D341Med (cell line): ENCODE measurements around the gene PLCG1.

Experiments
- DNase-seq: peaks from one replicate; pipeline ENCODE4 v3.0.0; 2012; ENCODE audit warnings: low spot score

PLCG1 gene

DNA sequence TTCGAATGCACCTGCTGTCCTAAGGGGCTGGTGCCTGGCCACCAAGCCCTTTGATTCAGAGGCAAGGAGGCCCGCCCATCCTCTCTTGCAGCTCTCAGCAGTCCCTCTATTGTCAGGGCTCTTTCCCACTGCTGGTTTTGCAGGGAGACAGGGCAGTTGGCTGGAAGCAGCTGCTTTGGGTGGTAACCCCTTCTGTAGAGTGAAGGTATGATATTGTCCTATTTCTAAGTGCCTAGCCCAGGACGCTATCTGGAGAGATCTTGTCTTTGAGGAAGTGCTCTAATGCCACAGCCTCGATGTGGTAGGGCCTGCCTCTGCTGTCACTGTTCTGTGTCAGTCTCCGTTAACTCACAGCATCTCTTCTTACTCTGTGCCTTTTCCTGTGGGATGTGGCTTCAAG is 5.6 kb downstream of the PLCG1 start:
- no peak for DNase-seq

DNA sequence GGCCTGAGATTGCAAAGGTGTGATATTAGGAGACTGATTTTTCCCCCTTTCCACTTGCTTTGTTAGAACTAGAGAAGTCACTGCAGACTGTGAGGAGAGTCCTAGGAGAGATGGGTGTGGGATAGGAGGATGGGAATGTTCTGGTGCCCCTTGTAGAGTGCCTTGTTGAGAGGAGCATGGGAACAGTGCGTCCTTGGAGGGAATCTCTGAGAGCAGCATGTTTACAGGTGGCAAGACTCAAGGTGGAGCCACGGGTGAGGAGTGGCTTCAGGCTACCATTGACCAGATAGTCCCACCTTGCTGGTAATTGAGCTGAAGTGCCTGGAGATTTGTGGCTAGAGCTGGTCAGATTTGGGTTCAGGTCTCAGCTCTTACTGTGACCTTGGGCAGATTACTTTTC is 6.0 kb downstream of the PLCG1 start:
- no peak for DNase-seq

DNA sequence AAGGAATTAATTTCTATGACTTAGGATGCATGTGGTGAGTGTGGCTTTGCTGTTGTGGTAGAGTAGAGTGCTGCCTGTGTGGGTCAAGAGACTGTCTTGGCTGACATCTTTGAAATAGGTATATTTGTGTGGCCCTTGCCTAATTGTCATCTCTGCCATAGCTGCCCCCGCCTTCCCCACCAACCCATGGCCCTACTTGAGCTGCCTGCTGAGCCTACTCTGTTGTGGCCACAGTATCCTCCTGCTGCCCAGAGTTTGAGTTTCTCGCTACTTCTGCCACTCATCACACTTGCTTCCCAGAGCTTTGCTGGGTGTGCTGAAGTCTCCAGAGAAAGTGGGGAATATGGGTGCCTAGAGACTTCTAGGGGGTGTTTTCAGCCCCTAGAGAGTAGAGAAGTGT is 8.0 kb downstream of the PLCG1 start:
- no peak for DNase-seq

DNA sequence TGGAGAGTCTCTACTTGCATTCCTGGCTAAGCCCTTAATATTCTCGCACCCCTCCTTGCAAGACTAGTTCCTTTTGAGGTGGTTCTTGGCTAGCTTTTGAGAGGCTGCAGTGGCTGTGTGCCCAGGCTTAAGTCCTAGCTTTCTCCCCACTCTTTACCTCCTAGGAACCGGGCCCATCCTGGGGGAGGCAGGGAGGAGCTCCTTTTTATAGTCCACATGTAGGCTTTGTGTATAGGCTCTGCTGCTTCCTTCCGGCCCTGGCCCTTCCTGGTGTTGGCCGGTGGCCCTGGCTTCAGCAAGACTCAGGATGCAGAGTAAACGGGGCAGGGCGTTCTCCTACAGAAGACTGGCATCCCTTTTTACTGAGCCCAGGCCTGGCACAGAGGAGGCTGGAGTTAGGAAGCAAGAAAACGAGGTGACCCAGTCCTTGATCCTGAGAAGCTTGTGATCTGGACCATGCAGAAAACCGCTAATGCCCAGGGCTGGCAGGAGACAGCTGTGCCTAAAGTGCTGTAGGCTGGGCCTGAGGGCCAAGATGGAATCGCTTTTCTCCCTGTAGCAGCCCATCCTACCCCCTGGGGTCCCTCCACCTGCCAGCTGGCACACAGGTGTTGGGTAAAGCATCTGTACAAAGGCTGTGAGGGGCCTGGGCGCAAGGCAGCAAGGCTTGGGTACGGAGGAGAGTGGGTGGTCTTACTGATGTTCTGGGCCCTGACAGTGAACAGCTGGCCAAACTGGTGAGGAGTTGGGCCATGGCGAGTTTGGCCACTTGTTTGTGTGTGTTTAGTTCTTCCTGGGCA is 8.7 kb downstream of the PLCG1 start:
- DNase-seq, result no peak

DNA sequence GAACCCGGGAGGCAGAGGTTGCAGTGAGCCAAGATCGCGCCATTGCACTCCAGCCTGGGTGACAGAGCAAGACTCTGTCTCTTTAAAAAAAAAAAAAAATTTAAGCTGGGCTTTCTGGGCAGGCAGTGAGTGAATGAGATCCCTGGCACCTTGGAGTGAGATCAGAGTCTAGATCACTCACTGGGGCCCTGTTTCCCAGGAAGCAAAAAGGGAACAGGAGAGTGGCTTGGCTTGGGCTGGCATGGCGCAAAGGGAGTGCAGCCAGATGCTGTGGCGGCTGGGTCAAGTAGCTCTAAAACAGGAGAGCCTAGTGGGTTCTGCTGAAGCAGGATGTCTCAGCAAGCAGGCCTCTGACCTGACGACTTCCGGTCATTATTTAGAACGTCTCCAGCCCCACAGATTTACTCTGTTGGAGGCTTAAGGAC is 10.4 kb downstream of the PLCG1 start:
- DNase-seq, result no peak

DNA sequence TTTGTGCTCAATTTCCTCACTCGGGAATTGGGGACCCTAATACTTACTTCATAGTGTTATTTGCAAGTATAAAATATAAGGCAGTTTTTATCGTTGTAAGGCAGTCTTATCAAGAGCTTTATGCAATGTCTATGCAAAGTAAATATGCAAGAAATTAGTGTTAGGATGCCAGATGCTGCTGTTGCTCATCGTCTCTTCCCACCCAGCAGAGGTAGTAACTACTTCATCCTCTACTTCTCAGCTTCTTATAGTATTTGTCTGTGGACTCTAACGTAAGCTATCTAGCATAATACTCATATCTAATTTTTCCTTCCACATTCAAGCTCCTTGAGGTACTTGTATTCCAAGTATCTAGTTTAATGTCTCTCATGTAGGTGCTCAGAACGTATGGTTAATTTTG is 11.6 kb downstream of the PLCG1 start:
- no peak for DNase-seq

DNA sequence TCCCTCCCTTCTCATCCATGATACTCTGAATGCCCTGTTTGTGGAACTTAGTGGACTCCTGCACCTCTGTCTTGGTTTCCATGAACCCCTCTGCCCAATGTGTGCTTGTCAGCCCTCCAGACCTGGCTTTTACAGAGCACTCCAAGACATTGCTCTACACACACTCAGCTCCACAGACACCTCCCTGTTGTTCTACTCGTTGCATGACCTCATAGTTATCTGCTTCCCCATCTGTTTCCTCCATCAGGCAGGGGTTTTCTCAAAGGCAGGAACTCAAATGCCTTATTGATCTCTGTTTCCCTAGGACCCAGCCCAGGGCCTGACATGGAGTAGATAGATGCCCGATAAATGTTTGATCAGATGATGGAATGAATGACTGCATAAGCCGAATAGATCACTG is 13.3 kb downstream of the PLCG1 start:
- DNase-seq, result peak; percentile 46

DNA sequence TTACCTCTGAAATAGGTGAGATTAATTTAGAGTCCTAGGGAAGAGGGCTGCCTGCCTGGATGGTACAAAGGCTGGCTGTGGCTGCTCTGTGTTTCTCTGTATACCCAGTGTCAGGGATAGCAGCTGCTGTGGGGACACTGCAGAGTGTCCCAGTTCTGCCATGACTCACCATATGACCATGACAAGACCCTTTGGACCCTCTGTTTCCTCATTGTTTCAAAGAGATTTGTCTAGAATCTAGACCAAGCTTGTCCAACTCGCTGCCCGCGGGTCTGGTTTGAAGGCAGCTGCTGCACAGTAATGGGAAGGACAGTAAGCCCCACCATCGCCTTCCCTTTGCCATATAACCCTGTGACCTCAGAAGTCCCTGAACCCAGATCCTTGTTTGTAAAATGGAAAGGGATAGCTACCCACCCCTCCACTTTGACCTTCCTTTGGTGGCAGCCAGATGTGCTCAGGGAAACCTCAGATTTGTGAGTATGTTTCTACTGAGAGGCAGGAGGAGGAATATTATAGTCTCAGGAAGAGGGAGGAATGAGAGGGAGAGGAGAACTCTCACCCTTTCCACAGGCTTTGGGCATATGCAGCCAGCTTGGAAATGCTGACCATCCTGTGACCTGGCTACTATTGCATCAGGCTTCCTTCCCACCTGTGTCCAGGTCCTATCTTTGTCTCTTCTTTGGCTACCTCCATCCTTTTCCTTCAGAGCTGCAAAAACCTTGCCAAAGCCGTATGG is 14.0 kb downstream of the PLCG1 start:
- DNase-seq, result no peak

DNA sequence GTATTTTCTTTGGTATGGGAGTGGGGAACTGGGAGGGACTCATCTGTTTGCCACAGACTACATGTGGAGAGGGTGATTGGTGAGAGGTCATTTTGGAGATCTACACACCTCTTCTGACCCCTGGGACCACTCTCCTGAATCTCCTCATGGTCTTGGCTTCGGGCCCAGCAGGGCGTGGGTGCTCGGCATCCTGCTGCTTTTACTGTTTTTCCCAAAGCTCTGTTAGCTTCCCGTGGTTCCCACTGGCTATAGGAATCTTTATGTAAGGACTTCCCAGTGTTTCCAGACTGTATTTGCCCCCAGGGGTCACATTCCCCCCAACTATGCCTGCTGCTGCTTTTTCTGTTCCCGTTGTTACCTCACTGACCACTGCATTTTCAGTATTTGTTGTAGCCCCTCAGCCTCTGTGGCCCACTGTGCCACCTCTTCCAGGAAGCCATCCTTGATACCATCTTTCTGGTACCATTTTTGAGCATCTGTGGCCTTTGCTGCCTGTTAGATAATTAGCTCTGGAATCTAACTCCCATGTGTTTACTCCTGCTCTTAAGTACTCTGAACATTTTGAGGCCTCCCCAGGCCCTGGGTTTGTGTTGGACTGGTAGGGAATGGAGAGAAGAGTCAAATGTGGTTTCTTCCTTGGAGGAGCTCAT is 14.9 kb downstream of the PLCG1 start:
- no peak for DNase-seq

DNA sequence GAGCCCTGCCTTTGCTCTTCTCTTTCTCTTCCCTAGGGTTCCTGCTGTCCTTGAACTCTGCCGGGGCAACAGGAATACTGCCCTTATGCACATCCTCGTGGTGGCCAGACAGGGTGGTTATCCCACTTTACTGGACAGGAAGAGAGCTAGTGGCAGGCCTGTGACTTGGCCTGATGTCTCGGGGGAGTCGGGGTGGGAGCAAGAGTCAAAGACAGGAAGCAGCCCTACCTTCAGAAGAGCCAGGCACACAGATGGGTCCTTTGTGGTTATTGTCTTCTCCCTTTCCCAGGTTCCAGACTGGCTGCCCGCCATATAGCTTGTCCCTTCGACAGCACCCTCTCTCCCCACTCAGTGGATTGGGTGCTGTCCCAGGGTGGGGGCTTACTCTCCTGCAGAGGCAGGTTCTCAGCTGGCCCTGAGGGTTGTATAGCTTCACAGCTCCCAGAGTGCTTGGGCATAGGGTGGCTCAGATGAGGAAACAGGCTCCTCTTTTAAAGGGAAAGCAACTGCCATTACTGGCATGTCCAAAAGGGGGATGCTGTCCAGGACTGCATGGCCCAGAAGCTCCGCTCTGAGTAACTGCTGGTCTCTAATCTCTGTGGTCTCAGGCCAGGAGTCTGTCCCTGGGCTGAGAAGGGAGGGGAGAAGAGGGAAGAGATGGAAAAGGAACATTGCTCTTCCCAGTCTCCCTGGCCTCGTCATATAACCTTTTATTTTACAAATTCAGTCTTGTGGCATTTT is 17.3 kb downstream of the PLCG1 start:
- no peak for DNase-seq

DNA sequence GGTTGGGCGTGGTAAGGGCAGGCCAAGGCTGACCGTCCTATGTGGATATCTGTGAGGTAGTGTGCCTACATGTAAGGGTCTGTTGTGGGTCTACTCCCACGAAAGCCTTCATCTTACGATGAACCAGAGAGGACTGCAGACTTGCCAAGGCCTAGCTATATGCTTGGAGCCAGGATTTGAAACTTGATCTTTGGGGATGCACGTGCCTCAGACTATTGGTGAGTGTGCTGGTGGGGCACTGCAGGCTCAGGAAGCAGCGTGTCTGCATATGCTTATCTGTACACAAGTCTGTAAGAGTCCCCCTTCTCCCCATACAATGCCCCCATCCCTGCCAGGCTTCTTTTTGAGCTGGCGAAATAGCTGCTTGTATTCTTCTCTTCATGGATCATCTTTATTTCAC is 17.9 kb downstream of the PLCG1 start:
- DNase-seq, result no peak

DNA sequence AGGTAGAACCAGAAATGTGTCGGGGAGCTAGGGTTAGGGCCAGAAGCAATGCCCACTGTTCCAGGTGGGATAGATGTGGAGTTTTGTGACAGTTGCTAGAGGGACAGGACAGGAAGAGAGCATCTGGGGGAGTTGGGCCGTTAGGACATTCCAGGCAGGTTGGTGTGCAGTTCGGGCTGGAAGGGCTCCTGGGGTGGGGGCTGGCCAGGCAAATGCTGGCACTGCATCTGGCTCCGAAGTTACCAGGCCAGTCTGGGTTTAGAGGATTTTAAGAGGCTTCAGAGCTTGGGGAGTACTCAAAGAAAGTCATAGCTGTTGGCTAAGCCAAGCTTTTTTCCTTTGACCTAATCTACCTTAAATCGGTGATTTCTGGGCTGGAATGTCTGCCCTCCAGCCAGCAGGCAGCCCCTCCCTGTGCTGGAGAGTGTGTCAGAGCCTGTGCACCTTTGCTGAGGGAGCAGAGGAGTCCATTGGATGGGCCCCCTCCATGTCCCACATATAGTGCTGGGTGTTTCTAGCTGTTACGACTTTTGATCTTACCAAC is 20.8 kb downstream of the PLCG1 start:
- DNase-seq, result no peak

DNA sequence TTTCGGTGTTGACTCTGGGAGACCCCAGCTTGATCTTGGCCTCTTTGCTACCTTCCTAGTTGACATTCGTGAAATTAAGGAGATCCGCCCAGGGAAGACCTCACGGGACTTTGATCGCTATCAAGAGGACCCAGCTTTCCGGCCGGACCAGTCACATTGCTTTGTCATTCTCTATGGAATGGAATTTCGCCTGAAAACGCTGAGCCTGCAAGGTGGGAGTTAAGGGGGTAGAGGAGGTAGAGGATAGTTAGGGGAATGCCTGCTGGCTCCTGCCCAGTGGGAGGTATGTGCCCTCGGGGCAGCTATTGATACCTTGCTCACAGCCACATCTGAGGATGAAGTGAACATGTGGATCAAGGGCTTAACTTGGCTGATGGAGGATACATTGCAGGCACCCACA is 22.2 kb downstream of the PLCG1 start:
- DNase-seq, result no peak

DNA sequence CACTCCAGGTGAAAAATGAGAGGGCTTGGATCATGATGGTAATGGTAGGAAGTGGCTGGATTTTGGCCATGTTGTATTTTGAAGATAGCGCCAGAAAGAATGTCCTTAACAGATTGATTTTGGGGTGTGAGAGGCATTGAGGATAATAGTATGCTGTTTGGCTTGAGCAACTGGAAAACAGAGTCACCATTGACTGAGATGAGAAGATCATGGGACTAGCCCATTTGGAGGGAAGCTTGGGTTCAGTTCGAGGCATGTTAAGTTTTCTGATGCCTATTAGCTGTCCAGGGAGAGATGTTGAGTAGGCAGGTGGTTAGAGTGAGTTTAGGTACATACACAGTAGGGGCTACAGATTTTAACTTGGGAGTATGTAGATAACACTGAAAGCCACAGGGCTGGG is 23.3 kb downstream of the PLCG1 start:
- DNase-seq, result no peak

DNA sequence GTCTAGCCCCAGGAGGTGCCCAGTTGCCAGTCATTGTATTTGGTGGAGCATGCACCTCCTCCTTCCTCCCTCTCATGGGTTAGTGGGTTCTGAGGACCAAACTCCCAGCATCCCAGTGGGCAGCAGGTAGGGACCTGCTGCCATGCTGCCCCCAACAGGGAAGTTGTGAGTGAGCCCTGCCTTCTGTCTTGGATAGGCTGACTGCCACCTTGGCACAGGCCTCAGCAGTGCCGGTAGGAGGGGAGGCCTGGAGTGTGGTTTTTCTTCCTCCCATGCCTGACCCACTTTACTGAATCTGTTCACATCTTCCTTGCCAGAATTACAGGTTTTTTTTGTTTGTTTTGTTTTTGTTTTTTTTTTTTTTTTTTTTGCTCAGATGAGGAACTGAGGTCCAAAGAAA is 24.5 kb downstream of the PLCG1 start:
- no peak for DNase-seq

DNA sequence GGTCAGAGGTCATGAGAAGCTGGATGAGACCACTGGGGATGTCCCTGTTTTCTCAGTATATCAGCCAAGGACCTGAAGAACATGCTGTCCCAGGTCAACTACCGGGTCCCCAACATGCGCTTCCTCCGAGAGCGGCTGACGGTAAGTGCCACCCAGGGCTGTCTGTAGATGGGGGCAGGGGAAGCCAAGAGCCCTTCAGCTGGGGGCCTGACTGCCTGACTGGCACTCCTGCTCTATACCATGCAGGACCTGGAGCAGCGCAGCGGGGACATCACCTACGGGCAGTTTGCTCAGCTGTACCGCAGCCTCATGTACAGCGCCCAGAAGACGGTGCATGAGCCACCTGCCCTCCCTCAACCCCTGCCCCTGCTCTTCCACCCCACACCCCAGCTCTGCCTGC is 25.1 kb downstream of the PLCG1 start:
- DNase-seq, result no peak

DNA sequence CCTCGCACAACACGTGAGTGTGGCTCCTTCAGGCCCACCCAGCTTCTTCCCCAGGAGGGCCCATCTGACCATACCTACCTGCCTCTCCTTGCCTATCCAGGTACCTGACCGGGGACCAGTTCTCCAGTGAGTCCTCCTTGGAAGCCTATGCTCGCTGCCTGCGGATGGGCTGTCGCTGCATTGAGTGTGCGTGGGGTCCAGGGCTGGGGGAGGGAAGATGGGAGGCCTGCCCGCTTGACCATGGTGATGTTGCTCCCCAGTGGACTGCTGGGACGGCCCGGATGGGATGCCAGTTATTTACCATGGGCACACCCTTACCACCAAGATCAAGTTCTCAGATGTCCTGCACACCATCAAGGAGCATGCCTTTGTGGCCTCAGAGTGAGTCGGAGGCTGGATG is 26.5 kb downstream of the PLCG1 start:
- no peak for DNase-seq

DNA sequence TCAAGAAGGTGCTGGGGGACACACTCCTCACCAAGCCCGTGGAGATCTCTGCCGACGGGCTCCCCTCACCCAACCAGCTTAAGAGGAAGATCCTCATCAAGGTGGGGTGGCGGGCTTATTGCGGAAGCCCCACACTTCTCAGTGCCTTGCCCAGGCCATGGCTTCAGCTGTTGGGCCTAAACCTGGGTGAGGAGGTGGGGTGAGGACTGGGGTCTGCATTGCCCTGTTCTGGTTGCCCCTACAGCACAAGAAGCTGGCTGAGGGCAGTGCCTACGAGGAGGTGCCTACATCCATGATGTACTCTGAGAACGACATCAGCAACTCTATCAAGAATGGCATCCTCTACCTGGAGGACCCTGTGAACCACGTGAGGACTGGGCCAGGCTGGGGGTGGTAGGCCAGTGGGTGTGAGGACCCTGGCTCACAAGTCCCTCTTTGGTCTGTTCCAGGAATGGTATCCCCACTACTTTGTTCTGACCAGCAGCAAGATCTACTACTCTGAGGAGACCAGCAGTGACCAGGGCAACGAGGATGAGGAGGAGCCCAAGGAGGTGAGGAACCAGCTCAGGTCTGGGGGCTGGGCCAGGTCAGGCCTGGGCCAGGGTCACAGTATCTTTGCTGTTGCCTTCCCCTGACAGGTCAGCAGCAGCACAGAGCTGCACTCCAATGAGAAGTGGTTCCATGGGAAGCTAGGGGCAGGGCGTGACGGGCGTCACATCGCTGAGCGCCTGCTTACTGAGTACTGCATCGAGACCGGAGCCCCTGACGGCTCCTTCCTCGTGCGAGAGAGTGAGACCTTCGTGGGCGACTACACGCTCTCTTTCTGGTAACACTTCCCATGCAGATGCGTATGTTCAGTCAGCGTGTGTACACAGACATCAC is 27.9 kb downstream of the PLCG1 start:
- DNase-seq, result no peak

DNA sequence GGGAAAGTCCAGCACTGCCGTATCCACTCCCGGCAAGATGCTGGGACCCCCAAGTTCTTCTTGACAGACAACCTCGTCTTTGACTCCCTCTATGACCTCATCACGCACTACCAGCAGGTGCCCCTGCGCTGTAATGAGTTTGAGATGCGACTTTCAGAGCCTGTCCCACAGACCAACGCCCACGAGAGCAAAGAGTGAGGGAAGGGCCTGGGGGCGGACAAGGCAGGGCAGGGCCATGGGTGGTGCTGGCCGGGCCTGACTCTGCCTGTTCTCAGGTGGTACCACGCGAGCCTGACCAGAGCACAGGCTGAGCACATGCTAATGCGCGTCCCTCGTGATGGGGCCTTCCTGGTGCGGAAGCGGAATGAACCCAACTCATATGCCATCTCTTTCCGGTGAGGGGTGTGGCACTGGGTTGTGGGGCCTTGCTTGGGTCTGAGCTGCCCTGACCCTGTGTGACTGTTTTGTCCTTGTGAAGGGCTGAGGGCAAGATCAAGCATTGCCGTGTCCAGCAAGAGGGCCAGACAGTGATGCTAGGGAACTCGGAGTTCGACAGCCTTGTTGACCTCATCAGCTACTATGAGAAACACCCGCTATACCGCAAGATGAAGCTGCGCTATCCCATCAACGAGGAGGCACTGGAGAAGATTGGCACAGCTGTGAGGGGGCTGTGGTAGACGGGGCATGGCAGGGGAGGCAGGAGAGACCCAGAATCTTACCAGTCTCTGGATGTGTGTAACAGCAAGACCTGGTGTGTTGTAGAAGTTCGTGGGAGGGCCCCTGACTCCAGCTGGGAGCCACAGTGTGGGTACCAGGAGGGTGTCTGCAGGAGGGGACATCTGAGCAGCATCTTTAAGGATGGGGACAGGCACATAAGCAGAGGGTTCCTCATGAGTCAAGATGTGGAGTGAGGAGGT is 29.1 kb downstream of the PLCG1 start:
- DNase-seq, result no peak

DNA sequence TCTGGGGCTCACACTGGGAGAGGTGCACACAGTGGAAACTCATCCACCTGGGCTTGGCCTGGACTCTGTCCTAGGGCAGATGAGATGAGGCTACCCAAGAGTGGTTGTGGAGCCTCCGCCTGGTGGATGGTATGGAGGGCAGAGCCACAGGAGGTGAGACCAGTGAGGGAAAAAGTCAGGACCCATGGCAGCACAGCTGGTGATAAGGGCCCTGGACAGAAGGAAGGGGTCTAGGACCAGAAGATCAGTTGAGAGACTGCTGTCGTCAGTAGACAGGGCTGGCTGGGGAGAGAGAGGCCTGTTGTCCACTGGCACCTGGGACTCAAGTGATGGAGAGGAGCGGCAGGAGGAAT is 29.8 kb downstream of the PLCG1 start:
- DNase-seq, result no peak
